GM13976 (cell line): Measurements from ENCODE around the gene DCST1.

Source experiments
- DNase-seq: peaks from one replicate; pipeline ENCODE4 v3.0.0; 2012; ENCODE audit warnings: low spot score
- in situ Hi-C: fragments of 300-500 bp; cut with MboI; formaldehyde crosslinking; loops from one replicate; pipeline ENCODE4 v1.12.0; 2022; ENCODE audit warnings: low sequenced_read_pairs, mixed read lengths, inconsistent platforms; ENCODE audit not compliant: unreplicated experiment
- TF ChIP-seq, protein P1 (sequence below): IDR thresholded peaks from 2 replicates; pipeline ENCODE4 v1.5.1; 2012; ENCODE audit warnings: borderline replicate concordance, mild to moderate bottlenecking; ENCODE audit not compliant: insufficient read depth; ENCODE audit errors: extremely low read depth, missing control alignments, control extremely low read depth

Gene DCST1

GRCh38 chr1:155005076-155006011, 28.3 kb upstream of the DCST1 start:
- TF ChIP-seq, protein P1, sequence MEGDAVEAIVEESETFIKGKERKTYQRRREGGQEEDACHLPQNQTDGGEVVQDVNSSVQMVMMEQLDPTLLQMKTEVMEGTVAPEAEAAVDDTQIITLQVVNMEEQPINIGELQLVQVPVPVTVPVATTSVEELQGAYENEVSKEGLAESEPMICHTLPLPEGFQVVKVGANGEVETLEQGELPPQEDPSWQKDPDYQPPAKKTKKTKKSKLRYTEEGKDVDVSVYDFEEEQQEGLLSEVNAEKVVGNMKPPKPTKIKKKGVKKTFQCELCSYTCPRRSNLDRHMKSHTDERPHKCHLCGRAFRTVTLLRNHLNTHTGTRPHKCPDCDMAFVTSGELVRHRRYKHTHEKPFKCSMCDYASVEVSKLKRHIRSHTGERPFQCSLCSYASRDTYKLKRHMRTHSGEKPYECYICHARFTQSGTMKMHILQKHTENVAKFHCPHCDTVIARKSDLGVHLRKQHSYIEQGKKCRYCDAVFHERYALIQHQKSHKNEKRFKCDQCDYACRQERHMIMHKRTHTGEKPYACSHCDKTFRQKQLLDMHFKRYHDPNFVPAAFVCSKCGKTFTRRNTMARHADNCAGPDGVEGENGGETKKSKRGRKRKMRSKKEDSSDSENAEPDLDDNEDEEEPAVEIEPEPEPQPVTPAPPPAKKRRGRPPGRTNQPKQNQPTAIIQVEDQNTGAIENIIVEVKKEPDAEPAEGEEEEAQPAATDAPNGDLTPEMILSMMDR = no peak
- in situ Hi-C loops = no loop called here
- DNase-seq = no peak

GRCh38 chr1:155006601-155007101, 27.0 kb upstream of the DCST1 start:
- DNase-seq = no peak
- TF ChIP-seq, protein P1 = no peak
- in situ Hi-C loops = no loop called here

DNA sequence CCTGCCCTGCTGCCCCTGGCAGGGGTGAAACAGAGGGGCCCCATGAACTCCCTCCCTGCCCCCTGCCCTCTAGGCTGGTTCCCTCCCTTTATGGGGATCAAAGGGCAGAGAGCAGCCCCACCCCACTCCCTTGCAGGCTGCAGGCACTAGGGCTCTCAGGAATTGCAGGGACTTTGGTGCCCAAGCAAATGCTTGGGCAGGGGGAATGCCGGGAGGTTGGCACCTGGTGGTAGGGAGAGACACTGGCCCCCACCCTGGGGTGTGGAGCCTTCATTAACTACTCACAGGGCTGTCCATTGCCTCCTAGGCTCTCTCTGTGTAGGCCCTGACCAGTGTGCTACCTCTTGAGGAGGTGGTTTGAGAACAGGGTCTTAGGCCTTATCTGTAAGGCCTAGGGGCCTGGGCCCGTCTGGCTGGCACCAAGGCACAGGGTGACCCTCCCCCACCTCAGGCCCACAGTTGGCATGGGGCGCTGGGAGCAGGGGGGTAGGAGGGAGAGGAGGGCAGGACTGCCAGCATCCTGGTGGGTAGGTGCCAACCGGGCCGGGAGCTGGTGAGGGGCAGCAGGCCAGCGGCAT, 26.3 kb upstream of the DCST1 start:
- in situ Hi-C loops = no loop called here
- TF ChIP-seq, protein P1 = no peak
- no peak for DNase-seq

GRCh38 chr1:155008015-155008941, 25.3 kb upstream of the DCST1 start:
- in situ Hi-C loops = no loop called here
- DNase-seq = no peak
- TF ChIP-seq, protein P1 = no peak

DNA sequence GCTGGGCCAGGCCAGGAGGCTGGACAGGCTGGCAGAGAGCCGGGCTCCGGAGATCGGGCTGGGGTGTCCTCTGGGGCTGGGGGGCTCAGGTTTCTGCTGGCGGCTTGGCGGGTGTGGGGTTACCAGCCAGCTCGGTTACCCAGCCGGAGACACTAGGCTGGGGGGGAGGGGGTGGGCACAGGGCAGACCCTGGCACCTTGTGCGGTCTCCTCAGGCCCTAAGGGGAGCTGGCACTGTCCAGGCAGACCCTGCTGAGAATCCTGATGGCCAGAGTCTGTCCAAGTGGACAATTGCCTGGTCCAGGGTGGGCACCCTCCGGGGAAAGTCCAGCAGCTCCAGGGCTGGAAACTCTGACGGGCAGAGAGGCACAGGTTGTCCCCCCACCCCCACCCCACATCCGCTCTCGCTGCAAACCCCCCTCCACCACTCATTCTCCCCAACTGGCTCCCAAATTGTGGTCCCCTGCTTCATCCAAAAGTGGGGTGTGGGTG, 24.4 kb upstream of the DCST1 start:
- TF ChIP-seq, protein P1 = no peak
- in situ Hi-C loops = no loop called here
- DNase-seq = no peak

DNA sequence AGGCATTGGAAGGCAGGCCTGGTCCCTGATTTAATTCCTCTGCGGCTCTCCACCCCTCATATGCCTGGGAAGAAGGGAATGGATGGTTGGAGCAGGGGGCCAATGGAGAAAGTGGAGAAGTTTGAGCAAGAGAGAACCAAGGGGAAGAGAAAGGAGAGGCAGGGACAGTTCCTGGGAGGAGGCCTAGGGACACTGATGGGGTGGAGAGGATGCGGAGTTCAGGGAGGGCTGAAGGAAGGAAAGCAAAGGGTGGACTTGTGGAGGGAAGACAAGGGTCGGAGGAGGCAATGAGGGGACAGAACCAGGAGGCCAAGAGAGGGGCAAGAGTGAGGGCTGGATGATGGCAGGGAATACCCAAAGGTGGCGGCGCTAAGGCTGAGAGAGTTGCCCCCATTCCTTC, 23.9 kb upstream of the DCST1 start:
- in situ Hi-C loops = no loop called here
- TF ChIP-seq, protein P1 = no peak
- DNase-seq = no peak
